ENCODE measurements around the gene TRAPPC14.
"Not testable (repeated sequence)": the region's sequence is repeated elsewhere in the genome, so short reads cannot be mapped to it uniquely, and the experiment has no call there.

Gene TRAPPC14, protein sequence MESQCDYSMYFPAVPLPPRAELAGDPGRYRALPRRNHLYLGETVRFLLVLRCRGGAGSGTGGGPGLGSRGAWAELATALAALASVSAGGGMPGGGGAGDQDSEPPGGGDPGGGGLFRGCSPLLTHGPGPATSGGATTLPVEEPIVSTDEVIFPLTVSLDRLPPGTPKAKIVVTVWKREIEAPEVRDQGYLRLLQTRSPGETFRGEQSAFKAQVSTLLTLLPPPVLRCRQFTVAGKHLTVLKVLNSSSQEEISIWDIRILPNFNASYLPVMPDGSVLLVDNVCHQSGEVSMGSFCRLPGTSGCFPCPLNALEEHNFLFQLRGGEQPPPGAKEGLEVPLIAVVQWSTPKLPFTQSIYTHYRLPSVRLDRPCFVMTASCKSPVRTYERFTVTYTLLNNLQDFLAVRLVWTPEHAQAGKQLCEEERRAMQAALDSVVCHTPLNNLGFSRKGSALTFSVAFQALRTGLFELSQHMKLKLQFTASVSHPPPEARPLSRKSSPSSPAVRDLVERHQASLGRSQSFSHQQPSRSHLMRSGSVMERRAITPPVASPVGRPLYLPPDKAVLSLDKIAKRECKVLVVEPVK

GRCh38 chr7:100158229-100159098, at the start of gene TRAPPC14:
TRAPPC14 (minus strand) TSS chr7:100158723; CDS start chr7:100158499, 224 bp downstream.
- DNase-seq (ENCODE audit: low read depth): peak; percentile 63

DNA sequence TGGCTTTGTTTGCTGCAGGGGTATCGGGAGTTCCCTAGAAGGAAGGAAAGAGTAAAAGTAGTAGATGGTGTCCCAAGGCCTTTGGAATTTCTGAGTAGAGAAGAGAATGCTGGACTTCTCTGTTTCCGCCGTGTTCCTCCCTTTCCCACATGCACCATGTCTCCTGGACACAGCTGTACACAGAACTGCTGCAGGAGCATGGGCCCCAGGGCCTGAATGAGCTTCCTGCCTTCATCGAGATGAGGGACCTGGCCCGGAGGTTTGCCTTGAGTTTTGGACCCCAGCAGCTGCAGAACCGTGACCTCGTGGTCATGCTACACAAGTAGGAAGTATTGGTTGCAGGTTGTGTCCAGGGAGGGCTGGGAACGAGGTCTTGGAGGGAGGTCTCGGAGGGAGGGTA, 45.9 kb upstream of the TRAPPC14 start:
- DNase-seq (ENCODE audit: low read depth): no peak

GRCh38 chr7:100200693-100201092, 42.2 kb upstream of the TRAPPC14 start:
- DNase-seq (ENCODE audit: low read depth): no peak

DNA sequence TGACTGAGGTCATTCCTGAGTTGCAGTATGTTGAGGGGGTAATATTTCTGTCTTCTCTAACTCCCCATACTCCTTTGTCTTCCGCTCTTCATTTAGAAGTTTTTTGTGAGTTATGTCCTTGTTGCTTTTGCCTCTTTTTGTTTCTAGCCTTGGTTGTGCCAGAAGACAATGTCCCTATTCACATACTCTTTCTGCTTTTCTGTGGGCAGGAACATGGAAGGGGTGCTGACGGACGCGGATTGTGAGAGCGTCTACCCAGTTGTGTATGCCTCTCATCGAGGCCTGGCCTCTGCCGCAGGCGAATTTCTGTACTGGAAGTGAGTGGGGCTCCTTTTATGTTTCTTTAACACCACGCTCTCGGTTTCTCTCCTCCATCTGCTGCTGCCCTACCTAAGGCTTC, 39.7 kb upstream of the TRAPPC14 start:
- no peak for DNase-seq (ENCODE audit: low read depth)

DNA sequence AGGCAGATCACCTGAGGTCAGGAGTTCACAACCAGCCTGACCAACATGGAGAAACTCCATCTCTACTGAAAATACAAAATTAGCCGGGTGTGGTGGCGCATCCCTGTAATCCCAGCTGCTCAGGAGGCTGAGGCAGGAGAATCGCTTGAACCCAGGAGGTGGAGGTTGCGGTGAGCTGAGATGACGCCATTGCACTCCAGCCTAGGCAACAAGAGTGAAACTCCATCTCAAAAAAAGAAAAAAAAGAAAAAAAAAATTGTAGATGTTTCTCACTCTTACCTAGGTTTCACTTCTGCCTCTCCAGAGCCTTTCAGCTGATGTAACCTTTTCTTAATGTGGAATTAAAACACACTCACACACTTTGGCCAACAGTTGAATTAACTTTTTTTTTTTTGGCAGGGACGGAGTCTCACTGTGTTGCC, 37.4 kb upstream of the TRAPPC14 start:
- DNase-seq (ENCODE audit: low read depth): not testable (repeated sequence)

DNA sequence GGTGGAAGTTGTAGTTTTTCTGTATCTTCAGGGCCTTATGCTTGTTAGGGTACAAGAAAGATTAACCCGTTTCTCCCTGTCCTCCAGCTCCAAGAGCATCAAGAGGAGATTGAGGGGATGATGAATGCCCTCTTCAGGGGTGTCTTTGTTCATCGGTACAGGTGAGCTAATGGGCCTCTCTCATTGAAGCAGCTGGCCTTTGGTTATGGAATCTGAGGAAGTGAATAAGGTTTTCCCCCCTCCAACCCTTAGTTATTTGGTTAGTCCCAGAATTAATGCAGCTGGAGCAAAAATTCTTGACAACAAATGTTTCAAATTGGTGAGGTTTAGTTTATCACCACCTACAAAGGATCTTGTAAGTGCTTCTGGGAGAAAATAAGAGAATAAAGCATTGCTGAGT, 36.7 kb upstream of the TRAPPC14 start:
- no peak for DNase-seq (ENCODE audit: low read depth)

- DNase-seq (ENCODE audit: low read depth): no peak
Measured at GRCh38 chr7:100192969-100193368, 34.4 kb upstream of the TRAPPC14 start.

- not testable (repeated sequence) for DNase-seq (ENCODE audit: low read depth)
Measured at GRCh38 chr7:100192281-100192862, 33.8 kb upstream of the TRAPPC14 start.

DNA sequence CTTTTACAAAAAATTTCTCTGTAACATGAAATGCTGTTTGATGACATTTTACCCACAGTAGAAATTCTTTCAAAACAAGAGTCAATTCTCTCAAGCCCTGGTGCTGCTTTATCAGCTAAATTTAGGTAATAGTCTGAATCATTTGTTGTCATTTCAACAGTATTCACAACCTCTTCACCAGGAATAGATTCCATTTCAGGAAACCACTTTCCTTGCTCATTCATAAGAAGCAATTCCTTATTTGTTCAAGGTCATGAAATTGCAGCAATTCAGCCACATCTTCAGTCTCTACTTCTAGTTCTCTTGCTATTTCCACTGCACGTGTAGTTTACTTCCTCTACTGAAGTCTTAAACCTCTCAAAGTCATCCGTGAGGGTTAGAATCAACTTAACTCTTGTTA, 33.3 kb upstream of the TRAPPC14 start:
- DNase-seq (ENCODE audit: low read depth): peak; percentile 33

DNA sequence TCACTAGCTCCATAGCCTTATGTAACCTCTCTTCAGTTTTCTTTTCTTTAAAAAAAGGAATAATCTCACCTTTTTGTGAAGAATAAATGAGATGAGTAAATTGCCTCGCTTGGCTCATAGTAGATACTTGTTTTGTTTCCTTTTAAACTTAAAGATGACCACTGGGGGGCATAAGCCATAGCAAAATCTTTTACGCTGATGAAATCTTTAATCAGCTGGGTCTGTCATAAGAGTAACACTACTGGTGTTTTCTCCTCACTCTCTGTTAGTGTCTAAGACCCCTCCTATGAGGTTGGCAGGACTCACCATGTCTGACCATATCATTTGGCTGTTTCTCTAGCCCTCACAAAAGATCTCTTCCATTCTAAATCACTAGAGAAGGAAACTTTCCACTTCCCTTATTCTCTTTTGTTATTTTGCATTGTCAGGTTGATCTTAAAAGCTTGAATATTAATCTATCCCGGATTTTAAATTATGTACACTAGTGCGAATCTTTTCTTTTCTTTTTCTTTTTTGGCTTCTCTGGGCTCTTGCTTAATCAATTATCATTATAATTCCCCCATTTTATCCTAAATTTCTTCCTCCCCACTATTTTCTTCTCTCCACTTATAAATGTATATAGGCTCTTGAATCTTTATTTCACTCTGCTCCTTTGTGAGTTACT, 31.7 kb upstream of the TRAPPC14 start:
- DNase-seq (ENCODE audit: low read depth): peak; percentile 24

- no peak for DNase-seq (ENCODE audit: low read depth)
Measured at GRCh38 chr7:100189061-100189460, 30.5 kb upstream of the TRAPPC14 start.

DNA sequence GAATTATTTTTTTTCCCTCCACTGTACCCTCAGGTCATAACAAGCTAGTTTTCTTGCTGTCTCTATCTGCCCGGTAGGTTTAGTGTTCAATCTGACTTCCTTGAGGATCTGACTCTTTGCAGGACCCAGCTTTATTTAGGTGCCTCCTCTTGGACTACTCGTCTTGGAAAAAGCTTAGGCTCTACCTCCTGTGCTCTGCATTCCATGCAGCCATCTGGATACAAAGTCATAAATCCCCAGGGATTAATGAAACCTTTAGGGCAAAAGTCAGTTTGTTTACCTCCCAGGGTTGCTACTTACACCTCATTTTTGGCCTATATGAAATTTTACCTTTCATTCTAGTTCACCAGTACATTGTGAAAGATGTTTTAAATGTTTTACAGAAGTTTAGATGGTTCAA, 27.2 kb upstream of the TRAPPC14 start:
- no peak for DNase-seq (ENCODE audit: low read depth)

GRCh38 chr7:100183090-100183489, 24.6 kb upstream of the TRAPPC14 start:
- not testable (repeated sequence) for DNase-seq (ENCODE audit: low read depth)

DNA sequence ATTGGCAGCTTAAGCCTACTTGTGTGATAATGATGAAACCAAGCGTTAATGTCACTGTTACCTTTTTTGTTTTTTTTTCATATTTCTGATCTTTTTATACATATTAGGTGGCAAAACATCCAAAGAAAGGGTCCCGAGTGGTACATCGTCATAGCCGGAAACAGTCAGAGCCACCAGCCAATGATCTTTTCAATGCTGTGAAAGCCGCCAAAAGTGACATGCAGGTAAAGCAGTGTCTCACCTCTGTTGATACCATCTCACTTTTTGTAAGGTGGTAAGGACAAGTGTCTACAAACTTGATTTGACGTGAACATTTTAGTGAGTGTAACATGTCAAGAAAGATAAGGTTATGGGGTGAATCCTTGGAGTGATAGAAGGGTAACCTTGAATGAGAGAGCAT, 24.1 kb upstream of the TRAPPC14 start:
- DNase-seq (ENCODE audit: low read depth): not testable (repeated sequence)

DNA sequence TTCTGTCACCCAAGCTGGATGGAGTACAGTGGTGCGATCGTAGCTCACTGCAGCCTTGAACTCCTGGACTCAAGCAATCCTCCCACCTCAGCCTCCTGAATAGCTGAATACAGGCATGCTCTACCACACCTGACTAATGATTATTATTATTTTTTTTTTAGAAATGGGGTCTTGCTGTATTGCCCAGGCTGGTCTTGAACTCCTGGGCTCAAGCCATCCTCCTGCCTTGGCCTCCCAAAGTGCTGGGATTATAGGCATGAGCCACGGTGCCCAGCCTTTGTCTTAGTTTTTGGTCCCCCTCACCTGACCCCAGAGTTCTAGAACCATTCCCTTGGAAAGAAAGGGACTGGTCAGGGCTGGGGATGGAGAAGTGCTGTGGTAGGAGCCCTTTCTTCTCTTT, 21.6 kb upstream of the TRAPPC14 start:
- DNase-seq (ENCODE audit: low read depth): not testable (repeated sequence)

DNA sequence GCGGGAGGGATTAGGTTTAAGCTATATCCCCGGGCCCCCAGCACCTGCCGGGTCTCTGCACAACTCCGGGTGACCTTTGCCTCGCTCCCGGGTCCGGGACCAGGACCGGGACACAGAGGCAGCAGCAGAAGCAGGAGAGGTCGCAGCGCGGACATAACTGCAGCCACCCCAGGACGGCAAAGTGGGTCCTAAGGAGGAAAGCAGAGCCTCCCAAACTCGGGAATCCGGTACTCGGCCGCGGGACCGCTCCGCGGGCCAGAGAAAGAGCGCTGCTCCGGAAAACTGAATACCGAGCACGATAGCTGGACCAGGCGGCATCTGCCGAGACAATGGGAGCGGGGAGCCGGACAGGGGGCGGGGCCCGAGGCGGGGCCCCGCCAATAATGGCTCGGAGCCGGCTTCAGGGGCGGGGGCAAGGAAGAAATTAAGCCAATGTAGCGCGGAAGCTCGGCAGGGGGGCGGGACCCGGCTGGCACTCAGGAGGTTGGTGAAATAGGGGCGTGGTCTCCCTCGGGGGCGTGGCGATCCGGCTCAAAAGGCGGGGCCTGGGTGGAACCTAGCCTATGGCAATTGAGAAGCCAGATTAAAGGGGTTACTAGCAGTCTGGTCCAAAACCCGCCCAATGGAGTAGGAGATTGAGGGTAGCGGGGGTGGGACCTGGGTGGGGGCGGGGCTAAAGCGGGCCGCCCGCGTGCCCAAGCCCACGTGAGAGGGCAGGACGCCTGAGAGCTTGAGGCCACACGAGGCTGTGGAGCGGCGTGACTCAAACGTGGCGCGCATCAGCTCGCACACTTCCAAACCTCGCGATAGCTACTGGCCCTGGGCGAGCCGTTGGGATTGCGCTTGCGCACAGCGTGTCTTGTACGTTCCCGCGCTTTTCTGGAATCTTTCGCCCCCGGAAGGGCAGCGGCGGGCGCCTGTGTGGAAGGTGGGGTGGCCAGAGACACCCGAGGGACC, 18.8 kb upstream of the TRAPPC14 start, which contains the start of the genes GPC2 and STAG3:
Gene GPC2 (minus strand): TSS at position 337 of the 957 bp plus-strand sequence. CDS start 182 bp downstream, at position 155.
Gene STAG3 (plus strand): TSS at position 874 of the 957 bp plus-strand sequence. CDS start 2,639 bp downstream, outside the sequence.
- DNase-seq (ENCODE audit: low read depth): peak; percentile 90

DNA sequence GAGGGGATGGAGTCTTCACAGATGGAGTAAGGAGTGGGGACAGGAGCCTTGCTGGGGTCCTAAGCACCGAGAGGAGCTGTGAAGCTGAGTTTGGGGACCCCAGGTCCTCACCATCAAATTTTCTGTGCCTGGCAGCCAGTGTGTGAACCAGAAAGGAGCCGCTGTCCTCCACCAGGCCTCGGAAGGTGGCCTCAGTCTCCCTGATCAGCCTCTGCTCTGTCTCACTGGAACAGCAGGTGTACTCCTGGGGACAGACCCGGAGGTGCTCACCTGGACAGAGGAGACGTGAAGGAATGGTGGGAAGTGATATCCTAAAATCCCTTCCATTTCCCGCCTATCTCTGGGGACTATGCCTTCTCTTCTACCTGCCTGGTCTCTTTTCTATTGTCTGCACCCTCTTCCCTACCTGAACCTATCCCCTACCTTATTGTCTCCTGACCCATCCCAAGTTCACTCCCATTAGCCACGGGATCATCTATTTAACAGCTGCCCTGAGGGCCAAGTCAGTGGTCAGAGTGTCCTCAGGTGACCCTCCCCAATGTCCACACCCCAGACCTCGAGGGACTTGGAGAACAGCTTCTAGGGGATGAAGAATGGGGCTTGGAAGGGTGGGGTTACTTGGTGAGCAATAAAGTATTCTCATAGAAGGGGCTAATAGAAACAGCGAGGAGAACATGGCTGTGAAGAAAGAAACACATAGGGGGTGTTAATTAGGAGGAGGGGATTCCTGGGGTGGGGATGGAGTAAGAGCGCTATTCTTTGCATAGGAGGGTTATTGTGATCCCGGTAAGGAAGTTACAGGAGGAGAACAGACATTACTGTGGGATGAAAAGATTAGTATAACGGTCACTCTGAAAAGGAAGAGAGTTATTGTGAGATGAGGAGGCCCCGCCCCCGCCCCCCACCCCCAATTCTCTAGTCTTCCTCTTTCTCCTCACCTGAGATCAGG, 17.8 kb upstream of the TRAPPC14 start:
- DNase-seq (ENCODE audit: low read depth): no peak

DNA sequence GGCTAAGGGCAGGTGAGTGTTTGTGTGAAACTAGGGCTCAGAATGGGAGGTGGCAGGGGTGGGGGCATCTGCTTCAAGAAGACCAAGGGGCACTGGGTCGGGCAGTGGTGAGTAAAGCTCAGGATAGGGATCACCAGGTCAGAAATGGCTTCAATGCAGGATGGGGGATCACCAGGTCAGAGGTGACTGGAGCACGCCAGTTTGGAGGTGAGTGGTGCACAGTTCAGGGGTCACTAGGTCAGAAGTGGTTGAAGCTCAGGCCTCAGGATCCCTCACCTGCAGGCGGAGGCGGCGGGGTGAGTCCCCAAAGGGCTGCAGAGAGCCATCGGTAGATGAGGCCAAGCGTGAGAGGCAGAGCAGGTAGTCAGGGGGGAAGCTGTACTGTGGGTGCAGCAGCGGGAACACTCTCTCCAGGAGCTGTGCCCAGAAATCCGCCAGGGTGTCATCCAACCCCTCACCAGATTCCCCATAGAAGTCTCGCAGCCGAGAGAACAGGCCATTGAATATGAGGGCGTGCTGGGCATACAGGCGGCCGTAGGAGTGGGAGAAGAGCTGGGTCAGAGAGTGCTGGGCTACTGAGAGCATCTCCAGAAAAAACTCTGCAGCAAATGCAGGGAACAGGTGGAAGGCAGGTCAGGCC, 16.9 kb upstream of the TRAPPC14 start:
- DNase-seq (ENCODE audit: low read depth): no peak

DNA sequence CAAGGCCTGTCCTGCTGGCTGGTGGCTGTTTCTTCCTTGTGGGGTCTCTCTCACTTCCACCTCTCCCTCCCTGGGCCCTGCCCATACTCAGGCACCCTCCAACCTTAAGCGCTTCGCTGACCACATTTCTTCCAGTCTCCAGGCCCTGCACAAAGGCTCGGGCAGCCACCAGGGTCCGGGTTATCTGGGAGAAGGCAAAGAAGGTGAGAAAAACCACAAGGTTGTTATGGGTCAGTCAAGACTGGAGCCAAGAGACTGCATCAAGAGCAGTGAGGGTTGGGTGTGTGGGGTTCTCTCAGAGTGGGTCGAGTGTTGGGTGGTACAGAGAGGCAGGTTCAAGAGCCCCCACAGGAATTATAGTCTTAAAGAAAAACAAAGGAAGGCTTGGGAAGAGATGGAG, 16.1 kb upstream of the TRAPPC14 start:
- DNase-seq (ENCODE audit: low read depth): no peak

All from stromal cell of bone marrow (primary cell).